ENCODE results near the gene MTFR1L. TPM values are rescaled to one million over a fixed set of nuclear protein-coding genes. Genes with fewer than 3 reads are reported as not detected.

MTFR1L gene
- polyA plus RNA-seq, 4 donors: 87.9 to 106 (median 96.7) TPM

DNA sequence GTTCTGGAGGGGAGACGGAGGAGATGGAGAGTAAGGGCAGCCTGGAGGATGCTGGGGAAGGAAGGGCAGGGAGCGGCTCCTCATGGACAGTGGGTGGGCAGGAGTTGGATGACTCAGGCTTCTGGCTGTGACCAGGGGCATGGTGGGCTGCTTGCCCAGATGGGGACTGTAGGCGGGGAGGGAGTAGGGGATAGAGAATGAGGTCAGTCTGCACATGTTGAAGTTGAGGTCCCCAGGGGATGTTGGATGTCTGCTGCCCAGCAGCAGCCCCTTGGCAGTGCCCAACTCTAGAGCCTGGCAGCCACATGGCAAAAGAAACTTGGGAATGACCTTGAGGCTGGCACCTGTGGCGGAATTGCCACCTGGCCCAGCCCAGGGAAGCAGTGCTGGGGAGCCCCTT is 13.3 kb upstream of the MTFR1L start:
- no peak for DNase-seq (ENCODE audit: low read depth in 4 of 4, low spot score in 3 of 4)

- DNase-seq (ENCODE audit: low read depth in 4 of 4, low spot score in 3 of 4): no peak
These were observed 12.0 kb upstream of the MTFR1L start for GRCh38 chr1:25807480-25808390.

DNA sequence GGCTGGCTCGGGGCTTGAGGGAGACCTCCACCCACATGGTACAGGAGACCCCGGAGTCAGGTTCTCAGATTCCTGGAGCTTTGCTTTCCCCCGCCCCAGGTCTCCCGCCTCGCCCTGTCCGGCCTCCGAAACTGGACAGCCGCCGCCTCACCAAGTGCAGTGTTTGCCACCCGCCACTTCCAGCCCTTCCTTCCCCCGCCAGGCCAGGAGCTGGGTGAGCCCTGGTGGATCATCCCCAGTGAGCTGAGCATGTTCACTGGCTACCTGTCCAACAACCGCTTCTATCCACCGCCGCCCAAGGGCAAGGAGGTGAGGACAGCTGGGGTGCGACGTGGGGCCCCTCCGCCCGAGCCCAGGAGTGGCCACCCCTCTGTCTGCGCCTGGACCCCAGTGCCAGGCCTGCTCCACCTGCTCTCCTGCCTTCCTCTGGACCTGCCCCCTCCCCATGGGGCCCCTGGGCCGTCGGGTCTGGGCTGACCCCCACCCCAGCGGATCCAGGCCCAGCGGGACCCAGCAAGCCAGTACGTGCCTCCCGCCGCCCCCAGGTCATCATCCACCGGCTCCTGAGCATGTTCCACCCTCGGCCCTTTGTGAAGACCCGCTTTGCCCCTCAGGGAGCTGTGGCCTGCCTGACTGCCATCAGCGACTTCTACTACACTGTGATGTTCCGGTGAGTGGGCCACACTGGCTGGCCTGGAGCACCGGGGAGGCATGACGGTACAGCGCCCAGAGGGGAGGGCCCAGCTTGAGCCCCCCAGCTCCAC is 11.1 kb upstream of the MTFR1L start:
- no peak for DNase-seq (ENCODE audit: low read depth in 4 of 4, low spot score in 3 of 4)

DNA sequence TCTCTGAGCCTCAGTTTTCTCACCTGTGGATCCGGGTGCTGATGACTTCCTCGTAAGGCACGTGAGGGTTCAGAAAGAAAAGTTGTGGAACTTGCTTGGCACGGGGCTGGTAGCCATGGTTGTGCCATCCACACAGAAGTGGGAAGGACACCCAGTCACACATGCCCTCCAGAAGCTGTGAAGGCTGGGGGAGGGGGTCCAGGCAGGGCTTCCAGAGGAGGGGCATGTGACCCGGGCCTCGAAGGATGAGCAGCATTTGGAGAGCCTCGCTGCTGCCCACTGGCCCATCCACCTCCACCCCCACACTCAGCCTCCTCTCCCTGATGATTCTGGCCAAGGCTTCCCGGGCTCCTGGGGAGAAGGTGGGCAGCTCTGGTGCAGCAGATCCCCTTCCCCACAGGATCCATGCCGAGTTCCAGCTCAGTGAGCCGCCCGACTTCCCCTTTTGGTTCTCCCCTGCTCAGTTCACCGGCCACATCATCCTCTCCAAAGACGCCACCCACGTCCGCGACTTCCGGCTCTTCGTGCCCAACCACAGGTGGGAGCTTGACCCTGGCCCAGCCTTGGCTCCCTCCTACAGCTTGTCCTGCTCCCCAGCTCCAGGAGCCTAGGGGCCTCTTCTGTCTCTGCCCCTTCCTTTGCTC is 10.3 kb upstream of the MTFR1L start:
- no peak for DNase-seq (ENCODE audit: low read depth in 4 of 4, low spot score in 3 of 4)

DNA sequence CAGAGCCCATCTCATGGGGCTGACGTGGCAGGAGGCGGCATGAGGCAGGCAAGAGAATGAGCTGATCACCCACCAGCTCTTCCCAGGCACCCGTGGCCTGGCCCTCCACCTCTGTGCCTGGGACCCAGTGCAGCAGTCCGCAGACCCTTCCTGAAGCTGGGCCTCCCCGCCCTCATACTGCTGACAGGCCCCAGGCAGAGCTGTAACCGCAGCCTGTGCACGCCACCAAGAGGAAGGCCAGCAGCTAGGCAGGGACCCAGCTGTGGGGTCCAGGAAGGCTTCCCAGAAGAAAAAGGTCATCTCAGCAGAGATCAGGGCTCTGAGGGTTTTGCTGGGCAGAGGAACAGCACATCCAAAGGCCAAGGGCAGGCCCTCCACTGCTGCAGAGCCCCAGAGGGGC is 9.8 kb upstream of the MTFR1L start:
- DNase-seq (ENCODE audit: low read depth in 4 of 4, low spot score in 3 of 4): no peak

DNA sequence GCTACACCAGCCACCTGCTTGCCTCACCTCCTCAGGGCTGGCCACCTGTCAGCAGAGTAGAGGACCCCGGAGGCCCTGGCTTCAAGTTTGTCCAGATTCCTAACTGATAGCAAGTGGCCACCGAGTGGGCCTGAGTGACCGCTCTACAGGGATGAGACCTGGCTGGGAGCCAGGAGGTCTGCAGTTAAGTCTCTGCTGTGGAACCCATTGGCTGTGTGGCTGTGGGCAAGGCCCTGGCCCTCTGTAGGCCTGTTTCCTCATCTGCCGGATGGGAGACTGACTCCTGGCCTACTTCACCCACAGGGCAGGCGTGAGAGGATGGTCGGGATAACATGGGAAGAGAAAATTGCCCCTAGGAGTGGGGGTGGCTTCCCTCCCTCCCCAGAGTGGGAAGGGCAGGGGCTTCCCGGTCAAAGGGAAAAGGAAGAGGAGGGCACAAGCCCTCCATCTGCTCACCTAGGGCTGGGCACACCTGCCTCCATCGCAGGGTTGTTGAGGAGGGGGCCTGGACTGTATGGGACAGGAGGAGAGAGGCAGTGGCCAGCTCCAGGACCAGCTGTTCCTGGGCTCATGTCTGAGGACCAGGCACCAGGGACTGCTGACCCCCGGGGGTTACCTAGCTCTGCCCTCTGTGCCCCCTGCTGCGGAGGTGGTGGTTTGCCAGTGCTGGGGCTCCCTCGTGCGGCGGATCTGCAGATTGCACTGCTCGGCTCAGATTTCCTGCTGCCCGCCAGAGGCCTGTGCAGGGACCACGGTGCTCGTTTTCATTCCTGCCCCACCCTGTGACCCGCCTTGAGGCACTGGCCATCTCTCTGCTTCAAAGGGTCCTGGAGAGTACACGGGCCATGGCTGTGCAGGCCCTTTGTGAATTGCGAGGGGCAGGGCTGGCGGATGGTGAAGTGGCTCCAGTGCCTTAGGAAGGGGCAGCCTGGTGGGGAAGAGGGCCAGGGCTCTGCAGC is 9.1 kb upstream of the MTFR1L start:
- DNase-seq (ENCODE audit: low read depth in 4 of 4, low spot score in 3 of 4): no peak

- no peak for DNase-seq (ENCODE audit: low read depth in 4 of 4, low spot score in 3 of 4)
These were observed 8.2 kb upstream of the MTFR1L start for GRCh38 chr1:25811384-25812082.

GRCh38 chr1:25813071-25813733 is 6.6 kb upstream of the MTFR1L start:
- no peak for DNase-seq (ENCODE audit: low read depth in 4 of 4, low spot score in 3 of 4)

GRCh38 chr1:25813734-25814471 is 5.9 kb upstream of the MTFR1L start:
- no peak for DNase-seq (ENCODE audit: low read depth in 4 of 4, low spot score in 3 of 4)

- no peak for DNase-seq (ENCODE audit: low read depth in 4 of 4, low spot score in 3 of 4)
These were observed 5.1 kb upstream of the MTFR1L start for GRCh38 chr1:25814549-25815087.

DNA sequence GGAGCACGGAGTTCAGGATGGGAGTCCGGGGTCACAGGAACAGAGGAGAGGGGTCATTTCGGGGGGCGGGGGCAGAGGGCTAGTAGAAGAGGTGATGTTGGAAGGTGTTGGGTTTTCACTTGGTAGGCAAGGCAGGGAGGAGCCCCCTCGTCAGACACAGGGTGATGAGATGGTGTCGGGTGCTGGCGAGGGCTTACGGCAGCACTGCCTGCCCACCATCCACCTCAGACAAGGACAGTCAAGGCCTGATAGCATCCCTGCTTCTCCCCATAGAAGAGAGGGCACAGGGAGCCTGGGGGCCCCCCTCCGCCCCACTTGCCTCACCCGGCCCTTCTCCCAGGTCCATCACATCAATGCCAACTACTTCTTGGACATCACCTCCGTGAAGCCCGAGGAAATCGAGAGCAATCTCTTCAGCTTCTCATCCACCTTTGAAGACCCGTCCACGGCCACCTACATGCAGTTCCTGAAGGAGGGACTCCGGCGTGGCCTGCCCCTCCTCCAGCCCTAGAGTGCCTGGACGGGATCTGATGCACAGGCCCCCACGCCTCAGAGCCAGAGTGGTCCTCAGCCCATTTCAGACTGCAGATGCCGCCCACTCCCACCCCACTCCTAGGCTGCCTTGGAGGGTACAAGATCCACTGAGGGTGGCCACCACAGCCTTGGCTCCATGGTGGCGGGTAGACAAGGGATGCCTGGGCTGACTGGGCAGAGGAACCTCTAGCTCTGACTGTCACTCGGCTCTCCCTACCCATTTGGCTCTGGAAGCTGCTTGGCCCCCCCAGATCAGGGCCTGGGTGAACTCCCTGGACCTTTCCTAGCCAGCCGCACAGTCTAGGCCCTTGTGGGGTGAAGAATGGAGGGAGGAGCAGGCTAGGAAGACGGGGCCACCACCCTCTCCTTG is 4.3 kb upstream of the MTFR1L start:
- DNase-seq (ENCODE audit: low read depth in 4 of 4, low spot score in 3 of 4): no peak

DNA sequence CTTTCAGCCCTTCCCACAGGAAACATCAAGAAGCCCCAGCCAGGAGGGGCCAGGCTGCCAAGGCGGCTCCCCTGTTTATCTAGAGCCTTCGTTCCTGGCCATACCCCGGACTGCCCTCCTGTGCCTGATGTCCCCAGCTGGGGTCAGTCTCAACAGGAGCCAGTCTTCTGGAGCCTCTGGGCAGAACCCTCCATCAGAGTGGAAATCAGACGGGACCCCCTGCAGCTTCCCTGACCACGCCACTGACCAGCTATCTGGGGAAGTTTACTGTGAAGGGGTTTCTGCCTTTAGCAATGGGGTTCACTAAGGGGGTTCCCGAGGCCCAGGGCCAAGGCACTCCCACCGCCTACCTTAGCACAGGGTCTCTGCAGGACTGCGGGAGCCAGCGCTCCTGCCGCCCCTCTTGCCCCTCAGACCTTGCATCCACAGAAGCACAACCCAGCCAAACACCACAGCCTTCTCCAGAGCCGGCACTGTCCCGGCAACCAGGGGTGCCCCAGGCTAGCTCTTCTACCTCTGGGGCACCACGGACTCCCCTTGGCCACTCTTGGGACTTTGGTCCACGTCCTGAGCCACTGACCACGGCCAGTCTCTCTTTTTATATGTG is 3.5 kb upstream of the MTFR1L start:
- DNase-seq (ENCODE audit: low read depth in 4 of 4, low spot score in 3 of 4): no peak

GRCh38 chr1:25817840-25818501 is 1.8 kb upstream of the MTFR1L start:
- DNase-seq (ENCODE audit: low read depth in 4 of 4, low spot score in 3 of 4): no peak

GRCh38 chr1:25818569-25818968 is 1.2 kb upstream of the MTFR1L start:
- DNase-seq (ENCODE audit: low read depth in 4 of 4, low spot score in 3 of 4): no peak

DNA sequence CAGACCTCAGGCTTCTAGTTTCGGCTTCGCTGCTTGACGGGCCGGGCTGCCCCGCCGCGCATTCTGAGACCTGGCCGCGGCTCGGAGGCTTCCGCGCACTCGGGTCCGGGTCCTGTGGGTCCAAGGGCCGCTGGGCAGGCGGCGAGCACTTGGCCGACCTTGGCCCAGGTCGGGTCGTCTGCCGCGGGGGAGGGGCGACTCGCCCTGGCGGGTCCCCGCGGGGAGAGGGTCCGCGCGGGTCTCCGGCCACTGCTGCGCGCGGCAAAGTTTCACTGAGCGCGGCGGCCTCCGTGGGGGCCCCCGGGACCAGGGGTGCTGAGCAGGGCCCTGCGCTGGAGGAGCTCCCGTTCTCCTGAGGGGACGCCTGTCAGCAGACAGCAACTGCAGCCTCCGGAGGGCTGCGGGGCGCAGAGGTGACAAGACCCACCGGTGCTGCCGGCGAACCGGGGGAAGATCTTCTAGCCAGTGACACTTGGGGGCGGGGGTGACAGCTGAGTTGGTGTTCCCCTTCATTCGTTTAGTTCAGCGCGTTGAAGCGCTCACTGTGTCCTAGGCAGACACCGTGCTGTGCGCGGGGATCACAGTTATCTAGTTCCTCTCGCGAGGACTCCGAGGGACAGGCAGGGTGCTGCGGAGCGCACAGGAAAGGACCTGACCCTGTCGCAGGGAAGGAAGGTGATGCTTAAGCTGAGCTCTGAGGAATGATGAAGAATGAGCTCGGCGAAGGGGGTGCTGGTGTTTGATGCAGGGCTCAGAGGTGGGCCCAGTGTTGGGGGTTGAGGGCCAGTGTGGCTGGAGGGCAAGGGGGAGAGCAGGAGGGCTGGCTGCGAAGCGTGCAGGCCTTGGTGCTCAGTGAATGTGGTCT is 725 bp downstream of the MTFR1L start:
- DNase-seq (ENCODE audit: low read depth in 4 of 4, low spot score in 3 of 4): no peak

Measured in right renal pelvis (tissue), 4 donors.